Renal pelvis (tissue), 4 donors: ENCODE results near the gene GSN. TPM values are rescaled to one million over a fixed set of nuclear protein-coding genes. Genes with fewer than 3 reads are reported as not detected.

Source experiments
- DNase-seq: peaks from one replicate; pipeline ENCODE4 v3.0.0-alpha.2; 2013
- polyA plus RNA-seq, 3 donors: library from polyadenylated mRNA; unstranded; fragments of 120-200 nt; gene quantifications; one replicate each; pipeline ENCODE4 v1.2.1, GENCODE V29; 2013; ENCODE audit not compliant: insufficient read length in 3 of 3

Gene GSN
- polyA plus RNA-seq, 3 donors, result 147 to 225 (median 173) TPM

DNA sequence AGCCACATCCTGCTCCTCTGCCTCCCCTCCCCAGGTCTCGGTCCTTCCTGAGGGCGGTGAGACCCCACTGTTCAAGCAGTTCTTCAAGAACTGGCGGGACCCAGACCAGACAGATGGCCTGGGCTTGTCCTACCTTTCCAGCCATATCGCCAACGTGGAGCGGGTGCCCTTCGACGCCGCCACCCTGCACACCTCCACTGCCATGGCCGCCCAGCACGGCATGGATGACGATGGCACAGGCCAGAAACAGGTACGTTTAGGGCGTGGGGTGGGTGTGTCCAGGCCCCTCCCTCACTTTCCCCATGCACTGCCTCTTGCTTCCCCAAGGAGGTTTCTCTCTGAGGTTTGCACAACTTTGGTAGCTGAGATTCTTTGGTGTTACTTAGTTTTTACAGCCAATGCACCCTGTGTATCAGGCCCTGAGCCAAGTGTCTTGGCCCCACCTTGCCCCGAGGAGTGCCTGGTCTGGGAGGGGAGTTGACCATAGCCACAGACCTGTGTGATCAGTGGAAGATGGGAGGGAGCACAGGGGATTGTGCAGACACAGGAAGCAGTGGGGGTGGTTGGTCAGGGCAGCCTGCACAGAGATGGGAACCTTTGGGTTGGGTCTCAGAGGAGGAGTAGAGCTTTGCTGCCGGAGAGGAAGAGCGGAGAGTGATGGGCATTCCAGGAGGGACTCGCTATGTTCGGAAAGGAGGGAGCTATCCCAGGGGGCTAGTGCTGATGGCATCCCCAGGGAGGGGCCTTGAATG is 50.8 kb downstream of the GSN start:
- no peak for DNase-seq

DNA sequence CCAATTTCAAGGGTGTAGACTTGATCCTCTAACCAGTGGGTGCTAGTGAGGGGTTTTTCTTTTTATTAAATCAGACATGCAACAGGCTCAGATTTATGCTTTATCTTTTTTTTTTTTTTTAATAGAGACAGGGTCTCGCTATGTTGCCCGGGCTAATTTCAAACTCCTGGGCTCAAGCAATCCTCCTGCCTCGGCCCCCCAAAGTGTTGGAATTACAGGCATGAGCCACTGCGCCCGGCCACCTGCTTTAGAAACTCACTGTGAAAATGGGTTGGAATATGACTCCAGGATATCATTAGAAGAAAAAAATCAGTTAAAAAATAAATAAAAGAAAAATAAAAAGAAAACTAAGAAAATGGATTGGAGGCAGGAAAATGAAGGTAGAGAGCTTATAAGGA is 51.4 kb downstream of the GSN start:
- no peak for DNase-seq

DNA sequence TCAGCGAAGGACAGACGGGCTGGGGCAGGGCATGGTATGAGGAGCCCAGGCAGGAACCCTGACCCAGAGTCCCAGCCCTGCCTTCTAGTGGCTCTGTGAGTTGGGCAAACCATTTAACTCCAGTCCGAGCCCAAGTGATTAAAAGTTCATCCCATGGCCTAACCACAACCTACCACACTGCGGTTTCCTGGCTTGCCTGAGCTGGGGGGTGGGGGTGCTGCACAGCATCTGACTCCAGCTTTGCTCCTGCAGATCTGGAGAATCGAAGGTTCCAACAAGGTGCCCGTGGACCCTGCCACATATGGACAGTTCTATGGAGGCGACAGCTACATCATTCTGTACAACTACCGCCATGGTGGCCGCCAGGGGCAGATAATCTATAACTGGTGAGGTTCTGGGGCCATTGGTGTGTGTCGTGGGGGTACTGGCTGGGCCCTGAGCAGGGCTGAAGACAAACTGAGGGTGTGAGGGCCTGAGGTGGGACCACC is 53.1 kb downstream of the GSN start:
- no peak for DNase-seq

DNA sequence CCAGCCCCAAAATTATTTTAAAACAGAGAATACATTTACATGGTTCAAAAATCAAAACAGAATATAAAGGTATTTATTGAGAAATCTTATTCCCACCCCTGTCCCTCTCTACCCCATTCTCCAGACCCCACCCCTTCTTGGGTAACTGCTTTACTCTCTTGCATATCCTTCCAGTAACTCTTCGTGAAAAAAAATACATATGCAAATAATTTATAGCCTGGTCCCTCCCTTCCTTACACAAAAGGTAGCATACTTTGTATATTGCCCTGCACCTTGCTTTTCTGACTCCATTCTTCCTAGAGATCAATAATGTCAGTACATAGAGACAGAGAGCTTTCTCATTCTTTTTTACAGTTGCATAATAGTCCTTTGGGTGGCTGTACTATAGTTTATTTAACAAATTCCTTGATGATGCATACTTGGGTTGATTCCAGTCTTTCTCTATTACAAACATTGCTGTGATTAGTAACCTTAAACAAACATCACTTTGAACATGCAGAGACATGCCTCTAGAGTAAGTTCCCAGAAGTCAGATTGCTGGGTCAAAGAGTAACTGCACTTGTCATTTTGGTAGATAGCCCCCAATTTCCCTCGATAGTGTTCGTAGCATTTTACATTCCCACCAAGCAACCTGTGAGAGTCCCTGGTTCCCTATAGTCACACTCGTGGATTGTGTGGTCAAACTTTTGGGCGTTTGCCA is 54.2 kb downstream of the GSN start:
- DNase-seq, result no peak

DNA sequence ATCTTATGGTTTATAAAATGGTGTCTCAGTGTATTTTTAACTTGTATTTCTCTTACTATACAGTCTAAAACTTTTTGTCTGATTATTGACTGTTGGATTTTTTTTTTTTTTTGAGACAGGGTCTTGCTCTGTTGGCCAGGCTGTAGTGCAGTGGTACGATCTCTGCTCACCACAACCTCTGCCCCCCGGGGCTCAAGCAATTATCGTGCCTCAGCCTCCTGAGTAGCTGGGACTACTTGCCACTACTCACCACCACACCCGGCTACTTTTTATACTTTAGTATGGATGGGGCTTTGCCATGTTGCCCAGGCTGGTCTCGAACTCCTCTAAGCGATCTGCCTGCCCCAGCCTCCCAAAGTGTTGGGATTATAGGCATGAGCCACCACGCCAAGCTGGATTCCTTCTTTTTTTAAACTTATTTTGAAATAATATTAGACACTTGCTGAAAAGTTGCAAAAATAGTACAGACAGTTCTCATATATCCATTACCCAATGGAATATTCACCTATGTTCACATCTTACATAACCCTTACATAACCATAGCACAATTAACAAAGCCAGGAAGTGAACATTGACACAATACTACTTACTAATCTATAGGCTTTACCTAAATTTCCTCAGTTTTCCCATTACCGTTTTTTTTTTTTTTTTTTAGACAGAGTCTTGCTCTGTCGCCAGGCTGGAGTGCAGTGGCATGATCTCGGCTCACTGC is 54.9 kb downstream of the GSN start:
- no peak for DNase-seq

DNA sequence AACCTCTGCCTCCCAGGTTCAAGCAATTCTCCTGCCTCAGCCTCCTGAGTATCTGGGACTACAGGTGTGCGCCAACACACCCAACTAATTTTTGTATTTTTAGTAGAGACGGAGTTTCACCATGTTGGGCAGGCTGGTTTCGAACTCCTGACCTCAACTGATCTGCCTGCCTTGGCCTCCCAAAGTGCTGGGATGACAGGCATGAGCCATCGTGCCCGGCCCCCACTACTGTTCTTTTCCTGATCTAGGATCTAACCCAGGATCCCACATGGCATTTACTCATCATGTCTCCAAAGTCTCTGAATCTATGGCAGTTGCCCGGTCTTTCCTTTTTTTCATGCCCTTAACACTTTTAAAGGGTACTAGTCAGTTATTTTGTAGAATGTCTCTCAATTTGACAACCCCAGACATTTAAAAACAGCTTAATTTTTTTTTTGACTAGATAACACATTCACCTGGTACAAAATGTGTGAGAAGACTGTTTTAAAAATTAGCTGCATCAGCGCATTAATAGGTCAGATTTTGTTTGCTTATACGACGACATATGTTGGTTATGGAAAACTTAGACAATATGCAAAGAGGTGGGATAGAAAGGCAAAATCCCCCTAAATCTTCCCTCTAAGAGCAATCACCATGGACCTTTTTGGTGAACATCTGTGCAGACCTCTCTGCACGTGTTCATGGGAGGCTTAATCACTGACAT is 55.6 kb downstream of the GSN start:
- no peak for DNase-seq

DNA sequence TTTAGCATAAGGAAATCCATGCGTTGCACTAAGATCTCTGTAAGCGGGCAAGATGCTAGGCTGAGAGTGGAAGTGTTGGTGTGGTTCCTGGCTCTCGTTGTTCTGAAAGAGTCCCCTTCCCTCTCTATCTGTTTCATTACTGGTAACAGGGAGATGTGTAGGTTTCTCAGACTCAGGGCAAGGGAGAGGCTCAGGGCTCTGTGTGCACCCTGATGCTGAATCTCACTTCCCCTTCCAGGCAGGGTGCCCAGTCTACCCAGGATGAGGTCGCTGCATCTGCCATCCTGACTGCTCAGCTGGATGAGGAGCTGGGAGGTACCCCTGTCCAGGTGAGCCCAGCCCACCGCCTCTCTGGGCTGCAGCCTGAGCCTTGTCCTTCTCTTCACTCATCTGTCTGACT is 56.4 kb downstream of the GSN start:
- DNase-seq, result no peak

DNA sequence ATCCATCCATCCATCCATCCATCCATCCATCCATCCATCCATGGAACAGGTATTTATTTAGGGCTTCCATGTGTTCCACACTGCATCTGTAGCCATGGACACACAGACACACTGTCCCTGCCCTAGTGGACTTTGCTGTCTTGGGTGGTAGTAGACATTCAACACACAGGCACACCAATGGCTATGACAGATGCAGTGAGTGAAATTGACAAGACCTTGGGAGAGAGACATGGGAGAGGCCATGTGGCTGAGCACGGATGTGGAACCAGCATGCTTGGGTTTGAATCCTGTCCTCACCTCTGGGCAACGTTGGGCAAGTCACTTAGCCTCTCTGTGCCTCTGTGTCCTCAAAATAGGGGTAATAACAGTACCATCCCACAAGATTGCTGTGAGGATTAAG is 56.8 kb downstream of the GSN start:
- no peak for DNase-seq

DNA sequence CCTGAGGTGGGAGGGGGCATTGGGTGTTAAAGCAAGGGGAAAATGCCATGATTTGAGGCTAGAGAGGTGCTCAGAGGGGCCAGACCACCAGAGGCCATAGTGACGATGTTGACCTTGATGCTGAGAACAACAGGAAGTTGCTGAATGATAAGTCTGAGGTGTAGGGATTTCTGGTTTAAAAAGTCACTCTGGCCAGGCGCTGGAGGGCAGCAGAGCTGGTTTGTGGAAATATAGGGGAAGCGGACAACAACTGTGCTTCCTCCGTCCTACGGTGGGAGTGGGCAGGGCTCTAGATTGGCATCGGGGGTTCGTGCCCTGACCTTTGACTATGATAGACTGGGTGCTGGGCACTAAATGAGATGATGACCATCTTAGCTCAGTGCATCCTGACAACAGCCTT is 57.4 kb downstream of the GSN start:
- no peak for DNase-seq

DNA sequence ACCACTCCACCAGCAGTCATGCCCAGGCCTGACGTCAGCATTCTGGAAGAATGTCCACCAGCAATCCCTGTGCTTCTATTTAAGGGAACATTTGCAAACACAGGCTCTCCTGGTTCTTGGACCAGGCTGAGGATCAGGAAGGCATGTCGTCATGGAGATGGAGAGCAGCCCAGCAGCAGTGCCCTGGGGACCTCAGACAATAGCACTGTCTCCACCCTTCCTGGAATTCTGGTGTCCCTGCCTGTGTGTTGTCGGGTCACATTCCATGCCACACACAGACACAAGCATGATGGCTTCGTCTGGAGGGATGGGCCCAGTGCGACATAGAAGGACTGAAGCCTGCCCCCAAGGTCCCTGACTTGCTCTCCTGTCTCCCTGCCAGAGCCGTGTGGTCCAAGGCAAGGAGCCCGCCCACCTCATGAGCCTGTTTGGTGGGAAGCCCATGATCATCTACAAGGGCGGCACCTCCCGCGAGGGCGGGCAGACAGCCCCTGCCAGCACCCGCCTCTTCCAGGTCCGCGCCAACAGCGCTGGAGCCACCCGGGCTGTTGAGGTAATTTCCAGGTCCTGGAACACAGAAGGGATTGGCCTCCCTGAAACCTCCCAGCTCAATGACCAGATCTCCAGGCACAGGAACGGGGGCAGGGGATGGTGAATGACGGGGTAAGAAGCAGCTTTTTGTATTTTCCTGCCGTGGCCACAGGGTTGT is 58.3 kb downstream of the GSN start:
- peak; percentile 16 for DNase-seq

DNA sequence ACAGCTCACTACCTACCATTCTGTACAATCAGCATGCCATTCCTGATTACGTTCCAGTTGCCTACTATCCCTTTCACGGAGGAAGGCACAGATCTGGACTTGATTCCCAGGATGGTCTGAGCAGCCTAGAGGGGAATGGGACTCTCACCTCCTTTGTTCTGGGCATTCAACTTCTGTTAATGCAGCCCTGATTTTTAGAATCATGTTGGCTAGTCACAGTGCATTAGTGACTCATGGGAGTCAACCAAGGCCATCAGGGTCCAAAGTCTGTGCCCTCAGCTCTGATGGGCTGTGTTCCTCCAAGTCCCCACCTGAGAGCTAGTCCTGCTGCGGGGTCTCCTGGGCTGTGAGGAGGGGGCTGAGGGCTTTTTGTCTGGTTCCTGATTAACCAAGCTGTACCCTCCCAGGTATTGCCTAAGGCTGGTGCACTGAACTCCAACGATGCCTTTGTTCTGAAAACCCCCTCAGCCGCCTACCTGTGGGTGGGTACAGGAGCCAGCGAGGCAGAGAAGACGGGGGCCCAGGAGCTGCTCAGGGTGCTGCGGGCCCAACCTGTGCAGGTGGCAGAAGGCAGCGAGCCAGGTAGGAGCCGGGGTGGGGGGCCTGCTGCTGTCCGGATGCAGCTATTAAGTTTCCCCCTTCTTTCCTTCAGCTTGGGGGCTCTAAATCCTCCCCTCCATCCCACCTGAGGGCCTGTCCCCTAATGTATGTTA is 59.1 kb downstream of the GSN start:
- DNase-seq, result no peak

DNA sequence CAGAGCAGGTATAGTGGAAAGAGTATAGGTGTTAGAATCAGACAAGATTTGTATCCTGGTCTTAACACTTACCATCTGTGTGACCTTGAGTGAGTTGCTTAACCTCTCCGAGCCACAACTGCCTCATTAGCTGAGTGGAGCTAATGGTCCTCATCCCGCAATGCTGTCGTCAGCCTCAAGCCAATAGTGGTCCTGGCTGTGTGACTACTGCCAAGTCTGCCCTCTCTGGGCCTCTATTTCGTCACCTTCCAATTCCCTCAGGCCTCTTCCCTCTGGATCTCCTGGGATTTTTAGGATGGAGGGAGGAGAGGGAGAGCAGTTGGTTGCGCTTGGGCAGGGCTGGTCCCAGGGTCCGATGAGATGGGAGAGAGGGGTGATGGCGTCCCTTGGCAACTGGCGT is 60.5 kb downstream of the GSN start:
- DNase-seq, result no peak

DNA sequence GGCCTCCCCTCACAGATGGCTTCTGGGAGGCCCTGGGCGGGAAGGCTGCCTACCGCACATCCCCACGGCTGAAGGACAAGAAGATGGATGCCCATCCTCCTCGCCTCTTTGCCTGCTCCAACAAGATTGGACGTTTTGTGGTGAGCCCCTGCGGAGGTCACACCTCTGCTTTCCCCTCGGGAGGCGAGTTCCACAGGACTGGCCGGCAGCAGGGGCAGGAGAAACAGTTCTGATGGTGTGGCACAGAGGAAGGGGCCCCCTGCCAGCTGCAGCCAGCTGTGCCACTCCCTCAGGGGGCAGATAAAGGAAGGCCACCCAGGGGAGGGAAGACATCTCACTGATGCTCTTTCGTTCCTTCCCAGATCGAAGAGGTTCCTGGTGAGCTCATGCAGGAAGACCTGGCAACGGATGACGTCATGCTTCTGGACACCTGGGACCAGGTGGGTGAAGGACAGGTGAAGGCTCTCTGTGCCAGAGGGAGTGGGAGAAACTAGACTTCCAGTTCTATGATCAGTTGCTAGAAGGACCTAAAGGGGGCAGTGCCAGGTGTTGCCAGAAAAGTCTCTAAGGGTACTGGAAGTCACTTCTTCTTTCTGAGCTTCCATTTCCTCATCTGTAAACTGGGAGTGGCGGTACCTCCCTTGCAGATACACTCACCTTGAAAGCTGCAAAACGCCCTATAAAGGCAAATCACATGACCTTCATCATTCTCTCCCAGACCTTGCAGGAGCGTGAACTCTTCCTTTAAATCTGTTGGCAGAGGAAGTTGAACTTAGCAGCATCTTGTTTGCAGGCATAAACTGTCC is 61.1 kb downstream of the GSN start:
- no peak for DNase-seq

DNA sequence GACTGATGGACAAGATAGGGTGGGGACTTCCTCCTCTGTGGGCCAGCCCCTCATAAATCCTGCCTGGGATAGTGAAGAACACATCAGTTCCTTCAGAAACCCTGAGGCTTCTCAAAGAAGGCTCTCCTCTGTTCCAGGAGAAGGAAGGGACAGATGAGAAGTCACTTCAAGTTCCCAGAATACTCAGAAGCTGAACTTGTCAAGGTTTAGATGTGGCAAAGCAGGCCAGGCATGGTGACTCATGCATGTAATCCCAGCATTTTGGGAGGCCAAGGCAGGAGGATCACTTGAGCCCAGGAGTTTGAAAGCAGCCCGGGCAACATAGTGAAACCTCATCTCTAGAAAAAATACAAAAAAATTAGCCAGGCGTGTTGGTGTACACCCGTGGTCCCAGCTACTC is 63.6 kb downstream of the GSN start:
- no peak for DNase-seq

DNA sequence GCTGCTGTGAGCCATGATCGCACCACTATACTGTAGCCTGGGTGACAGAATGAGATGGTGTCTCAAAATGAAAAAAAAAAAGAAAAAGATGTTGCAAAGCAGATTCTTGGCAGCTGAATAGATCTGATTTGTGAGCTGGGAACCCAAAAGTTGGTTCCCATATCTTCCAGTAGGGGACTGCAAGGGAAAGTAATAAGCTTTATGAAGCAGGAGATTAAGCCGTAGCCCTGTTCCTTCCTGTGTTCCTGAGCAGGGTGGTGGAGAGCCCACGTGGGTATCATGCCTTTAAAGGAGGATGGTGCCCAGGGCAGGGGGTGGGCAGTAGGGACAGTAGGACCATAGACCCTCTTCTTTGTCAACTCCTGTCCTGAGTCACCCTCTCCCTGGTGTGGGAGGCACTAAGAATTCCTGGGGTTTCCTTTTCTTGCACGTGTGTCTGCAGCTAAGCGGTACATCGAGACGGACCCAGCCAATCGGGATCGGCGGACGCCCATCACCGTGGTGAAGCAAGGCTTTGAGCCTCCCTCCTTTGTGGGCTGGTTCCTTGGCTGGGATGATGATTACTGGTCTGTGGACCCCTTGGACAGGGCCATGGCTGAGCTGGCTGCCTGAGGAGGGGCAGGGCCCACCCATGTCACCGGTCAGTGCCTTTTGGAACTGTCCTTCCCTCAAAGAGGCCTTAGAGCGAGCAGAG is 64.2 kb downstream of the GSN start:
- no peak for DNase-seq

DNA sequence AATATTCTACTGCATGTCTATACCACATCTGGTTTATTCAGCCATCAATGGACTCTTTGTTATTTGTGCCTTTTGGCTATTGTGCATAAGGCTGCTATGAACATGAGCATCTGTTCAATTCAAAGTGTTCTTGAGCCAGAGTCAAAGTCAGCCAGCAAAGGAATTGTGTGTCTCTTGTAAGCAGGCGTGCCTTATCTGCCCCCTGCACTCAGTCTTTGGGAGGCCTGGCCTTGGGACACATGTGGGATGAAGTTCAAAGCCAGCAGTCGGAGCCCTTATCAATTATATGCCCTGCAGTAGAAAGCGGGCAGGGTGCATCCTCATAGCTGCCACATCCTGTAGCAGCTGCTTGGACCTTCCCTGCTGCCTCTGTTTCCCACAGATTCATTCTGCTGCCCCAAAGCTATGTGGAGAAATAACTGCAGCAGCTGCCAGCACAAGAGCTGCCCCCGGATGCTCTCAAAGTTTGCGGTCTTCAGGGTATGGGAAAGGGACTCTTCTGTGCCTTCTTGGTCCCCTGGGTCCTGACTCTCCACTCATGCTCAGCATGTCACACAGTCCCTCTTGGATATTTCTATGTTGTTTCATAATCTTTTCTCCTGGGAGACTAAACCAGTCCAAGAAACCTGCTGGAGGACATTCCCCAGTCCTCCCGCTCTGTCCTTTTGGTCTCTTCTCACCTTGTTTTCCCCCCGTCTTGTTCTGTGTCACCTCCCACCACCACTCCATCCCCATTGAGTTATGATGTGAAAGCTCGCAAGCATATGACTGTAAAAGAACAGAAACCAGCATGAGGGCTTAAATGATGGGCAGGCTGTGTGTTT is 66.2 kb downstream of the GSN start:
- DNase-seq, result no peak

DNA sequence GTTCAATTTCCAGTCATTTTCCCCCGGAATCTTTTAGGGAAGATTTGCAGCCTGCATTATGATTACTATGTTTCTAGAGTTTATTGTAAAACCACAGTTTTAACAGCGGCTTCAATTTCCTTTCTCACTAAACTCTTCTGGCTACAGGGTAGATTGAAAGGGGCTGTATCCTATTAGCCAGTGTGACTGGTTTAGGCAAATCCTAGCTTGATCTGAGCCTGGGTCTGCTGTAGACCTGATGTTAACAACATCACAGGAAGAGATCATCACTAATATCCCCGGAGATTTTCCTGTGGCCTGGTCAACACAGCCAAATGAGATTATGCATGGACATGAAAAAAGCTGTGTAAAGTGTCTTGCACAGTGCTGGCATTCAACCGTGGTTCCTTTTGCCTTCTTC is 68.7 kb downstream of the GSN start:
- no peak for DNase-seq

DNA sequence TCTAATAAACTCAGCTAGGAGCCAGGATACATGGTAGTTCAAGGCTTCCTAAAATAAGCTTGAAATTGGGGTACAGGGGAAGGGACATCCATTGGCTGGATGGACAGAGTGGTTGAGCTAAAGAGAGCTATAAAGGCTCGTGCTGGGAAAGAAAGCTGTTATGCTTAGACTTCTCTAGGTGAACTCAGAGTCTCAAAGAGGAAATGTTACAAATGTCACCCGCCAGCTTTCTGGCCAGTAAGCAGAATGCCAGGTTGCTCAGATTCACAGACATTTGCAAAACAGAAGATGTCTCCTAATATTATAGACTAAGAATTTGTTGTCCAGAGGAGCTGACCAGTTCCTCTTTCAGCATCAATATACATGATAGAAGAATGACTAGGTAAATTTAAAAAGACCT is 71.5 kb downstream of the GSN start:
- no peak for DNase-seq
